ENCODE measurements around the gene AGMO. TPM values are rescaled to one million over a fixed set of nuclear protein-coding genes. Genes with fewer than 3 reads are reported as not detected.

The AGMO gene
- polyA plus RNA-seq, 1 donor (not counting 4 experiments of a cell fraction or from before 2014, with no cell fraction given), result not detected

GRCh38 chr7:15461576-15461975, 100.2 kb downstream of the AGMO start:
- Histone ChIP-seq H2AFZ (ENCODE audit: control insufficient read depth, low read length) (no peak overlapping the region), H3K27ac (ENCODE audit: control insufficient read depth, insufficient read depth, low read length) (no peak overlapping the region), H3K9me1 (ENCODE audit: control insufficient read depth, extremely low read depth, insufficient read depth, low read length) (no peaks in the 10 kb centered on the region), H3K79me2 (ENCODE audit: control insufficient read depth, insufficient read depth, low read length) (no peaks in the 10 kb centered on the region), H3K4me3 (ENCODE audit: control insufficient read depth in 2 of 3, extremely low read depth in 1 of 3, insufficient read depth in 2 of 3, low read depth in 1 of 3, low read length in 3 of 3) (no peak overlapping the region), H3K4me1 (ENCODE audit: control insufficient read depth, extremely low read depth, insufficient read depth, low read length) (no peaks in the 10 kb centered on the region), H3K4me2 (ENCODE audit: control insufficient read depth, extremely low read depth, insufficient read depth, low read depth, low read length) (no peak overlapping the region), H3K9me3 (ENCODE audit: control insufficient read depth, low read depth, low read length) (no peaks in the 10 kb centered on the region), H3K27me3 (ENCODE audit: control insufficient read depth, extremely low read depth, insufficient read depth, low read length) (no peaks in the 10 kb centered on the region), H4K20me1 (ENCODE audit: control insufficient read depth, extremely low read depth, insufficient read depth, low read length) (no peaks in the 10 kb centered on the region), H3K9ac (ENCODE audit: control insufficient read depth, extremely low read depth, insufficient read depth, low read length) (no peak overlapping the region), H3K36me3 (ENCODE audit: control insufficient read depth in 2 of 2, extremely low read depth in 1 of 2, insufficient read depth in 2 of 2, low read length in 2 of 2) (no peaks in the 10 kb centered on the region)
- no peak for FAIRE-seq
- dilution Hi-C loops (cut with MboI; ENCODE audit: extremely low pct_ligation_motif_present, low sequenced_read_pairs), result no loop called here
- no peak for TF ChIP-seq EZH2 (IDR thresholded peaks at IDR 0.05; ENCODE audit: low read length)
- DNase-seq (ENCODE audit: low read depth, low spot score), result no peak

- no peak for FAIRE-seq
- H3K27ac ChIP-seq (ENCODE audit: control insufficient read depth, insufficient read depth, low read length), result no peak overlapping the region
Observed at GRCh38 chr7:15459018-15459615, 102.7 kb downstream of the AGMO start.

More at GRCh38 chr7:15459018-15459615, 102.7 kb downstream of the AGMO start:
- Histone ChIP-seq H3K4me2 (ENCODE audit: control insufficient read depth, extremely low read depth, insufficient read depth, low read depth, low read length) (no peak overlapping the region), H3K4me3 (ENCODE audit: control insufficient read depth in 2 of 3, extremely low read depth in 1 of 3, insufficient read depth in 2 of 3, low read depth in 1 of 3, low read length in 3 of 3) (no peak overlapping the region), H3K9ac (ENCODE audit: control insufficient read depth, extremely low read depth, insufficient read depth, low read length) (no peak overlapping the region), H3K9me3 (ENCODE audit: control insufficient read depth, low read depth, low read length) (no peaks in the 10 kb centered on the region), H3K79me2 (ENCODE audit: control insufficient read depth, insufficient read depth, low read length) (no peaks in the 10 kb centered on the region), H3K36me3 (ENCODE audit: control insufficient read depth in 2 of 2, extremely low read depth in 1 of 2, insufficient read depth in 2 of 2, low read length in 2 of 2) (no peaks in the 10 kb centered on the region), H3K4me1 (ENCODE audit: control insufficient read depth, extremely low read depth, insufficient read depth, low read length) (no peaks in the 10 kb centered on the region), H3K27me3 (ENCODE audit: control insufficient read depth, extremely low read depth, insufficient read depth, low read length) (no peaks in the 10 kb centered on the region), H2AFZ (ENCODE audit: control insufficient read depth, low read length) (no peak overlapping the region), H4K20me1 (ENCODE audit: control insufficient read depth, extremely low read depth, insufficient read depth, low read length) (no peaks in the 10 kb centered on the region), H3K9me1 (ENCODE audit: control insufficient read depth, extremely low read depth, insufficient read depth, low read length) (no peaks in the 10 kb centered on the region)
- no peak for DNase-seq (ENCODE audit: low read depth, low spot score)
- dilution Hi-C loops (cut with MboI; ENCODE audit: extremely low pct_ligation_motif_present, low sequenced_read_pairs), result no loop called here
- no peak for TF ChIP-seq CTCF (optimal IDR thresholded peaks at IDR 0.05 in 1 of 3, IDR thresholded peaks at IDR 0.05 in 1 of 3, conservative IDR thresholded peaks at IDR 0.05 in 1 of 3; ENCODE audit: extremely low read depth in 1 of 3, insufficient read depth in 2 of 3, low read length in 3 of 3)
- no peak for TF ChIP-seq EZH2 (IDR thresholded peaks at IDR 0.05; ENCODE audit: low read length)

Measured in keratinocyte (primary cell).